HG03060 (cell line): ENCODE measurements around the gene ZNF804A.

Source experiments
- ATAC-seq: cut with Tn5 transposase; IDR thresholded peaks from one replicate; pipeline ENCODE4 v1.9.1; 2021; ENCODE audit warnings: low read depth, moderate number of reproducible peaks; ENCODE audit not compliant: unreplicated experiment

The ZNF804A gene

GRCh38 chr2:184602734-184603133 lies 4.4 kb downstream of the ZNF804A start:
- no peak for ATAC-seq

- no peak for ATAC-seq
Measured at GRCh38 chr2:184610891-184611290, 12.6 kb downstream of the ZNF804A start.

GRCh38 chr2:184611361-184612085 lies 13.2 kb downstream of the ZNF804A start:
- ATAC-seq = no peak

- ATAC-seq = no peak
Measured at GRCh38 chr2:184620367-184620766, 22.0 kb downstream of the ZNF804A start.

GRCh38 chr2:184624311-184624710 lies 26.0 kb downstream of the ZNF804A start:
- no peak for ATAC-seq

- no peak for ATAC-seq
Measured at GRCh38 chr2:184628051-184628450, 29.7 kb downstream of the ZNF804A start.

- no peak for ATAC-seq
Measured at GRCh38 chr2:184633726-184634125, 35.4 kb downstream of the ZNF804A start.

GRCh38 chr2:184637781-184638180 lies 39.5 kb downstream of the ZNF804A start:
- no peak for ATAC-seq

GRCh38 chr2:184644685-184645084 lies 46.4 kb downstream of the ZNF804A start:
- ATAC-seq = no peak

GRCh38 chr2:184646177-184646576 lies 47.8 kb downstream of the ZNF804A start:
- ATAC-seq = no peak

- ATAC-seq = no peak
Measured at GRCh38 chr2:184646593-184646992, 48.3 kb downstream of the ZNF804A start.

- ATAC-seq = no peak
Measured at GRCh38 chr2:184654945-184655344, 56.6 kb downstream of the ZNF804A start.

GRCh38 chr2:184677171-184677570 lies 78.8 kb downstream of the ZNF804A start:
- no peak for ATAC-seq

- no peak for ATAC-seq
Measured at GRCh38 chr2:184679219-184680018, 81.1 kb downstream of the ZNF804A start.

GRCh38 chr2:184680825-184681224 lies 82.5 kb downstream of the ZNF804A start:
- ATAC-seq = no peak

- ATAC-seq = no peak
Measured at GRCh38 chr2:184681642-184682321, 83.5 kb downstream of the ZNF804A start.

- no peak for ATAC-seq
Measured at GRCh38 chr2:184683911-184684310, 85.6 kb downstream of the ZNF804A start.

- no peak for ATAC-seq
Measured at GRCh38 chr2:184685999-184686841, 87.9 kb downstream of the ZNF804A start.

GRCh38 chr2:184689638-184690037 lies 91.3 kb downstream of the ZNF804A start:
- no peak for ATAC-seq

GRCh38 chr2:184692141-184692734 lies 93.9 kb downstream of the ZNF804A start:
- ATAC-seq = no peak
